PC-3 (cell line): Measurements from ENCODE around the gene C5orf63.

Source experiments
- CTCF ChIP-seq: fragments of 300-600 bp; sonication (generic); conservative IDR thresholded peaks from 2 replicates; pipeline ENCODE4 v1.5.1; 2017; ENCODE audit warnings: antibody characterized with exemption, low read depth, mild to moderate bottlenecking, low read length
- EZH2phosphoT487 ChIP-seq: fragments of 300-600 bp; sonication (generic); IDR thresholded peaks from 2 replicates; pipeline ENCODE4 v1.6.1; 2018; ENCODE audit warnings: mild to moderate bottlenecking, antibody characterized with exemption, low read length, borderline replicate concordance

- TF ChIP-seq CTCF (no peak), EZH2phosphoT487 (no peak)
These were observed 6.6 kb downstream of the C5orf63 start for GRCh38 chr5:127066721-127067120.
